ENCODE measurements around the gene MOV10L1. TPM values are rescaled to one million over a fixed set of nuclear protein-coding genes. Genes with fewer than 3 reads are reported as not detected.

Gene MOV10L1
- total RNA-seq, 1 donor from 2014 or later, result 0.56 TPM

DNA sequence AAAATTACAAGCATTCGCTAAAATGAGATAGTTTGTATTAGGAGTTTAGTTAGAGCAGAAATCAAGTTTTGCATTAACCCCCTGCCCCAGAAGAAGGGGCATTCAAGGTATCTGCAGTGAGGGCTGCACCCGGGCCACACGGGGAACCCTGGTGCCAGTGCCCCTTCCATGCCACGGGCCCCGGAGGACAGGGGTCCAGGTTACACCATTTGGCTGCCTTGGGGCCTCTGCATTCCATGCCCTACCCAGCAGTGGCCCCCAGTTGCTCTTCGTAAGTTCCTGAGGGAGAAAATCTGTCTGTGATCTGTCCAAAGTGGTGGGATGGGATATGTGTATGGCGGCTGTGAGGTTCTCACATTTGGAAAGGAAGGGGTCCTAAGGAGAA, 63.9 kb downstream of the MOV10L1 start:
- intact Hi-C loops (cut with DNase I), result no loop called here
- no peaks in the 10 kb centered on the region for H3K4me1 ChIP-seq
- DNase-seq (no peak), ATAC-seq (no peak)
- no peak overlapping the region for H3K27ac ChIP-seq
- no peaks in the 10 kb centered on the region for H3K9me3 ChIP-seq
- no peak for TF ChIP-seq CTCF (IDR thresholded peaks at IDR 0.05)
- no peak overlapping the region for H3K4me3 ChIP-seq
- no peaks in the 10 kb centered on the region for H3K27me3 ChIP-seq (ENCODE audit: low read depth)
- H3K36me3 ChIP-seq, result no peaks in the 10 kb centered on the region

- no peak for TF ChIP-seq CTCF (IDR thresholded peaks at IDR 0.05)
- Histone ChIP-seq H3K4me3 (no peak overlapping the region), H3K4me1 (no peaks in the 10 kb centered on the region), H3K27me3 (ENCODE audit: low read depth) (peaks cover 8% of the 10 kb centered on the region), H3K36me3 (no peaks in the 10 kb centered on the region), H3K27ac (no peak overlapping the region), H3K9me3 (no peaks in the 10 kb centered on the region)
- peak; percentile 93 to 97 for ATAC-seq
- intact Hi-C loops (cut with DNase I), result no loop called here
- DNase-seq, result peak; percentile 86
Measured at GRCh38 chr22:50157709-50158375, 68.0 kb downstream of the MOV10L1 start.

DNA sequence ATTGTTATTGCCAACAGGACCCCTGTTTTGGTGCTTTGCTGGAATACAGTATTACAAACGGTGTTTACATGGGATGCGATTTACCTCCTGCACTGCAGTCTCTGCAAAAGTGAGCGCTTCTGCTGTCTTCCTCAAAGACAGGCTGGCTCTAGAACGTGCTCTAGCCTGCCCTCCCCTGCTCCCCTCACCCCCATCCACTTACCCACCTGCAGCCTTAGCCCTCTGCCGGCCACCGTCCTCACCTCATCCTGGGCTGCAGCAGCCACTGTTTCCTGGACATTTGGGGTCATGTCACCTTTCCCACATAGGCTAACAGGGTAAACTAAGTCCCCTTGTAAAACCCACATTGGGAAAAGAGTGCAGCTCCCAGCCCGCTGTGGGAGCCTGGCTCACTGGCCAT, 71.1 kb downstream of the MOV10L1 start:
- Histone ChIP-seq H3K27ac (no peak overlapping the region), H3K27me3 (ENCODE audit: low read depth) (peaks cover 9% of the 10 kb centered on the region), H3K4me3 (no peak overlapping the region), H3K9me3 (no peaks in the 10 kb centered on the region), H3K36me3 (no peaks in the 10 kb centered on the region), H3K4me1 (no peaks in the 10 kb centered on the region)
- intact Hi-C loops (cut with DNase I), result no loop called here
- ATAC-seq (no peak), DNase-seq (no peak)
- no peak for TF ChIP-seq CTCF (IDR thresholded peaks at IDR 0.05)

- Histone ChIP-seq H3K4me1 (no peaks in the 10 kb centered on the region), H3K4me3 (no peak overlapping the region), H3K9me3 (no peaks in the 10 kb centered on the region), H3K27ac (no peak overlapping the region), H3K36me3 (no peaks in the 10 kb centered on the region), H3K27me3 (ENCODE audit: low read depth) (peaks cover 9% of the 10 kb centered on the region)
- TF ChIP-seq CTCF (IDR thresholded peaks at IDR 0.05), result no peak
- intact Hi-C loops (cut with DNase I), result no loop called here
- peak; percentile 41 for DNase-seq
- no peak for ATAC-seq
Measured at GRCh38 chr22:50161508-50162390, 71.9 kb downstream of the MOV10L1 start.

DNA sequence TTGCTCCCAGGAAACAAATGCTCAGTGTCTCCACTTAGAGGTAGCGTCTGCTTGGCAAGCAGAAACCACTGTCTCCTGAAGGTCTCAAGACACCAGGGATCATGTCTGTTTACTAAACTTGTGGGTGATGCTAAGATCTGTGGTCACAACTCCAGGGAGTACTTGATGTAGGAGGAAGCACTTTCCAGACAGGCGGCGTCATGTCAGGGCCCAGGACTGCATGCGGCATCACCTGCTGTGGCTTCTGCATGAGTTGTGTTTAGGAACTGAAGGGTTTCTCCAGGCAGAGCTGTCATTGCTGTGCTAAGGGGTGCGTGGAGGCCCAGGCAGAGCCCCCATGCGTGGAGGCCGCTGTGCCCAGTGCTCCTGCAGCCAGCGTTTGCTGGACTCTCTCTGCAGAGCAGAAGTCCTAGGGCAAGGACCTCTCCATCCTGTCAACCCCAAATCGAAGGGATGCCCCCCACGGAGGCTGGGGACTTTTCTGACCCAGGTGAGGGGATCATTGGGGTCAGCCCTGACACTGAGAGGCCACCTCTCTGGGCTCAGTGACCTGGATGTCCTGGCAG, 72.7 kb downstream of the MOV10L1 start:
- intact Hi-C loops (cut with DNase I), result no loop called here
- H3K27ac ChIP-seq, result no peak overlapping the region
- H3K4me1 ChIP-seq, result no peaks in the 10 kb centered on the region
- no peaks in the 10 kb centered on the region for H3K36me3 ChIP-seq
- DNase-seq, result peak; percentile 28
- ATAC-seq, result no peak
- no peaks in the 10 kb centered on the region for H3K9me3 ChIP-seq
- no peak for TF ChIP-seq CTCF (IDR thresholded peaks at IDR 0.05)
- H3K27me3 ChIP-seq (ENCODE audit: low read depth), result peaks cover 9% of the 10 kb centered on the region
- no peak overlapping the region for H3K4me3 ChIP-seq

Data from lower lobe of right lung (tissue), 2 donors.